Measurements from ENCODE around the gene SHLD1.
A peak's percentile ranks its signal among the peaks of the same experiment; 100 is the strongest.

Gene SHLD1

DNA sequence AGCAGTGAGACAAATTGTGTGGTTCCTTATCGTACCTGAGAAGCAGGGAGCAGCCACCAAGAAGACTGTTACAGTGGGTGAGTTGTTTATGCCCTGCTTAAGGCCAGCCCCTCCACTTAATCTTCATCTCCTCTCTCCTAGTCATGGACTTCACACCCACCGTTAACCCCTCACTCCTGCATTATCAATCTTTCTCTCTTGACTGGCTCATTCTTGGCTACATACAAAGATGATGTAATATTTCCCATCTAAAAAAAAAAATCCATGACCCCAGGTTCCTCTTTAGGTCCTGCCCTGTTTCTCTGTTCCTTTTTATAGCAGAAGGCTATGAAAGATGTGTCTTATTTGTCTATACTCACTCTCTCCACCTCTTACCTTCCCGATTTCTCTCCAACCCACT, 72.4 kb downstream of the SHLD1 start:
- DNase-seq = no peak

DNA sequence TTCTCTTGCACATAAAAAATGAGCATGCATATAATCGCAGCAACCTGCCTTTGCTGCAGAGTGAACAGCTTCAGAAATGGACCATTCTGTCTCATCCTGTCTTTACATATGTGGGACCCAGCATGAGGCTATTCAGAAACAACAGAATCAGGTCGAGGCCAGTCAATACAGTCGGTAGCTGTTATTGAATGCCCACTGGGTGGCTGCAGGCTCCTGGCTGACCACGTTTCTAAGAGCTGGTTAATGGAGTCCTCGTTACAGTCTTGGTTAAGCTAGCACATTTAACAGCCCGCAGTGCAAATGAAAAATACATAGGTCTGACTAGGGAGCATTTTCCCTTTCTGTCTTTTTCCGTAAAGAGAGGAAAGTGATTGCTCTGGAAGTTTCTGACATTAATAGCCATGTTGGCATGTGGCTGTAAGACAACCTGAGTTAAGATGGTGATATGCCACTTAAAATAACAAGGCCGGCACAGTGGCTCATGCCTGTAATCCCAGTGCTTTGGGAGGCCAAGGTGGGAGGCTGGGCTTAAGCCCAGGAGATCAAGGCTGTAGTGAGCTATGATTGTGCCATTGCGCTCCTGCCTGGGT, 75.0 kb downstream of the SHLD1 start:
- no peak for DNase-seq

DNA sequence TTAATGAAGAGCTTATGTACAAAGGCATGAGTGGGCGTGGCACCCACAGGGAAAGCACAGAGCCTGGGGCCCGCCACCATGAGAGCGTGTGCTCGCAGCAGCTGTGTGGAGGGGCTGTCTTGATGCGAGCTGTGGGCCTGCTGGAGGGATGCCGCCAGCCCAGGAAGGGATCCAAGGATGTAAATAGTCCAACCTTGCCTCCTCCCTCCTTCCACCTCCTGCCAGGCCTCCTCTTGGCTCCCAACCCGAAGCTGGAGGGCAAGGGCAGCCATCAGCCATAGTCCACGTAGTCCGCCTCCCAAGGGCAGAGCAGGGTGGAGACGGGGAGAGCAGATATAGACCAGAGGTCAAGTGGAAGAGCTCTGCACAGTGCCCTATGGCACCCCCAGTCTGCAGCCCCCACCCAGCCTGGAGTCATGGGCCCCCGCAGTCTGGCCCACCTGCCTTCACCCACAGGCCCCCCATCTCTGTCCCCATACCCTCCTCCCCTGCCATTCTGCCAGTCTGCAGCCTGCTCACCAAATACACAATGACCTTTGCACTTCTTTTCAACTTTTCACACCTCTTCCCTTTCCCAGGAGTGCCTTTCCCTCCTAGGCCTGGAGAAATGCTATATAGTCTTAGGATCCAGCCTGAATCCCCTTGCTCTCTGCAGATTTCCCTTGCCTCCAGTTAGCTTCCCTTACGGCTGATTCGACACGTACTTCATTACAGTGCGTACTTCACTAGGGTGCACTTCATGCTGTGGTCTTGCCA, 77.1 kb downstream of the SHLD1 start:
- DNase-seq = no peak

DNA sequence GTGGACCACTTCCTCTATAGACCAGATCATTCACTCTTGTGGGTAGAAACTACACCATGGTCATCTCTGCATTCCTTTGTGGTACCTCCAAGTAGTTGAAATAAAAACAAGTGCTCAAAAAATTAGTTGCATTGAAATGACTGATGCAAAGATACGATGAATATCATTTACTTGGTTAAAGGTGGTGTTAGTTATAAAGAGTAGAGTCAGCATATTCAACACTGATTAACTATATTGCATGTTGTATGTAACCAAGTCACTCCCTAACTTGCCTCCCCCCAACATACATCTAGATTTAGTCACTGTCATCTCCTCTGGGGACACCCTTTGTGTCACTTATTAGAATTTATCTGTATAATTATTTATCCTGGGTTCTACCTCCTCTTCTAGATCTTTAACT, 77.7 kb downstream of the SHLD1 start:
- DNase-seq = no peak

DNA sequence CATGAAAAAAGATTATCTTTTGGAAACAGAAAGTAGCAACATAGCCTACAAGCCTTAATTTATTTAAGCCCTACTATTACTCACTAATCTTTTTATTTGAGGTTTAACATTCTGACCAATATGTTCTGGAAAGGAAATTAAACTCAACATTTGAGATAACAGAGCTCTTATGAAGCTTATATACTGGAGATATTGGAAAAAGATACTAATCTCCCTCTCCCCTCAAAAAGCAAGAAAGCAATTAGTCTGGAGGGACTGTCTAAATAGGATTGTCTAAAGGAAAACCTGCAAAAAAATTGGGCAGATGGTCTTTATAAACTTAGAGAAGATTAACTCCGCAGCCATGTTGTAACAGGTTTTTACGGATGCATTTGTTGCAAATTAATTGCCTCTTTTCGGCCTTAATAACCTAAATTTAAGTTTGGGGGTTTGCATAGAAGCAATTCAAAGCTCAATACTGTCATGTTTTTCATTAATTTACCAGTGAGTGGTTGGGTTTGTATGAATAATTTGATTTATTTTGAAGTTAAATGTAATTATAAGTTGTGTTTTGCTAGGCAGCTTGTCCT, 79.1 kb downstream of the SHLD1 start:
- DNase-seq = no peak

DNA sequence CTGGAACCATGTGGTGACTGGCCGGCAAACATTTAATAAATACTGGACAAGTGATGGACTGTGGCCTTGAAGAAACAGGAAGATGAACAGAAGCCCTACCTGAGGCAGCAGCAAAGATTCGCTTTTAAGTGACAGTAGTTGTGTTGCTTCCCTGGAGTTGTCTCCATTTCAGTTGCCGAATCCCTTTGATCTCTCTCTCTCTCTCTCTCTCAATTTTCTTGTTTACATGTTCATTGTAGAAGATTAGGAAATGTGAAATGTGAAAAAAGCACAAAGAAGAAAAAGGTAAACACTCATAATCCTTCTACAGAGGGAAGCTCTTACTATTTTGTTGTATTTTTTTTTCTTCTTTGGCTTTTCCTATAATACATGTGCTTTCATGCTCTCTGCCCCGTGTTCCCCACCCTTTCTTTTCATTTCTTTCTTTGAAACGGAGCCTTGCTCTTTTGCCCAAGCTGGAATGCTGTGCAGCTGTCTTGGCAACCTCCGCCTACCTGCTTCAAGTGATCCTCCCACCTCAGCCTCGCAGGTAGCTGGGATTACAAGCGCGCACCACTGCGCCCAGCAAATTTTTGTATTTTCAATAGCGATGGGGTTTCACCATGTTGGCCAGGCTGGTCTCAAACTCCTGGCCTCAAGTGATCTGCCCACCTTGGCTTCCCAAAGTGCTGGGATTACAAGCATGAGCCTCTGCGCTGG, 81.5 kb downstream of the SHLD1 start:
- no peak for DNase-seq

DNA sequence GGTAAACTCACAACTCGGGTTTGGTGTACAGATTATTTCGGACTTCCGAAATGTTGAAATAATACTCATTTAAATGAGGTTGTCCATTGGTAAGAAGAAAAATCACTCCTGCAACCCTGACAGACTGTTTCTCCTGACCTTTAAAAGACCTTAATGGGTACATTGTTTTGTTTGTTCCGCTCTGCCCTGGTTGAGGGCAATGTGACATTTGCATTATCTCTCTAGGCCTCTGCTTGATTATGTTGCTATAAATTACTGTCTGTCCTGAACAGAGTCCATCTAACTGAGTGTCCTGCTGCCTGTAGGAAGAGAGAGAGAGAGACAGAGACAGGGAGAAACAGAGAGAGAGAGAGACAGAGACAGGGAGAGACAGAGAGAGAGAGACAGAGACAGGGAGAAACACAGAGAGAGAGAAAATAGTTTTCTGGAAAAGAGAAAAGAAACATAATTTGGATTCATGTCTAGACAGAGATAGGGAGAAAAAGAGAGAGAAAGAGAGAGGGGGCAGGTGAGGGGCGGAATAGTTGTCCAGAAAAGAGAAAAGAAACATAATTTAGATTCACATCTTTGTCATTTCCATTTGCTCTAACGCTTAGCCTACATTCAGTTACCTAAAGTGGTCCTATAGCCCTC, 83.2 kb downstream of the SHLD1 start:
- DNase-seq = no peak

DNA sequence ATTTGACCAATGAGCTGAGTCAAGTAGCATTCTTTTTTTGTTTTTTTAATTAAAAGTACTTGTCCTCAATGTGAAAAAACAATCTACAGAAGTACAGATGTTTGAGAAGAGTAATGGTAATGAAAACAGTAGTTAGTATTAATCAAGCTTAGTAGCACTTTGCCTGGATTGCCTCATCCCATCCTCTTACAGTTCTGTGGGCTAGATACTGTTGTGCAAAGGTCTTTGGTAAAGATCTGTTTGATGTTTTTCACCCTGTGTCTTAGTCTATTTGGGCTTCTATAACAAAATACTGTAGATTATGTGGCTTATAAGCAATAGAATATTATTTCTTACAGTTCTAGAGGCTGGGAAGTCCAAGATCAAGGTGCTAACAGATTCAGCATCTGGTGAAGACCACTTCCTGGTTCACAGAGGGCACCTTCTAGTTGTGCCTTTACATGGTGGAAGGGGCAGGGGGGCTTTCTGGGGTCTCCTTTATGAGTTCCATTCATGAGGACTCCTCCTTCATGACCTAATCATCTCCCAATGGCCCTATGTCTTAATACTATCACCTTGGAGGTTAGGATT, 84.3 kb downstream of the SHLD1 start:
- DNase-seq = no peak

DNA sequence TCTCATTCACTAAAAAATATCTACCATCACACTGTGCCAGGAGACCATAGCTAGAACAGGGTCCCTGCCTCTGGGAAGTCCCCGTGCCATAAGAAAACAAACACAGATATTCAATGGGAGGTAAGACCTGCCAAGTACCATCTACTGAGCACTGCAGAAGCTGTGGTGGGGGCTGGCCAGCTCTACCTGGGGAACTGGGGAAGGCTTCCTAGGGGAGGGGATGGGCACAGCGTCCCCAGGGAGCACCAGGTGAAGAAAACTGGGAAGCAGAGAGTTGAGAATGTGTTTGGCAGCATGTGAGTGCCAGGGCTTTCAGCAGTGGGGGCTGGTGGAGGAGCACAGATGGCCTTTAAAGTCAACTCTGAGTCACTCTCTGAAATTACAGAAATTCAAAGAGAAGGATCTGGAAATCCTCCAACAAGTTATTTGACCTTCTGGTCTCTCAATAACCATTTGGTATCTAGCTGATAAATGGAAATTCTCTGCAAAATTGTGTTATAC, 85.2 kb downstream of the SHLD1 start:
- no peak for DNase-seq

DNA sequence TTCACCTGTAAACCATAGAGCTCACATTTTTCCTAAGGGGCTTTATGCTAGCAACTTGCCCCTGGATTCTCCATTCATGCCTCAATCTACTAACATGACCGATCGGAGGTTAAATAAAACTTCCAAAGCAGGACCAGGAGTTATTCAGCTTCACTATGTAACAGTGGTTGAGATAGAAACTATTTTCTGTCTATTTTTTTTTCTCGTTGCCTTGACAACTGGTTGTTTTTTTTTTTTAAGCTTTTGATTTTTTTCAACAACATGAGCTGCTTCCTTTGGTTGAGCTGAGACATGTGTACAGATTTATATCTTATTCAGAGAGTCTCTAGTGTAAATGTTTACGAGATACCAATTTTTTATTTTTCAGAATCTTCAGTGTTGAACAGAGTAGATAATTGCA, 85.7 kb downstream of the SHLD1 start:
- no peak for DNase-seq

DNA sequence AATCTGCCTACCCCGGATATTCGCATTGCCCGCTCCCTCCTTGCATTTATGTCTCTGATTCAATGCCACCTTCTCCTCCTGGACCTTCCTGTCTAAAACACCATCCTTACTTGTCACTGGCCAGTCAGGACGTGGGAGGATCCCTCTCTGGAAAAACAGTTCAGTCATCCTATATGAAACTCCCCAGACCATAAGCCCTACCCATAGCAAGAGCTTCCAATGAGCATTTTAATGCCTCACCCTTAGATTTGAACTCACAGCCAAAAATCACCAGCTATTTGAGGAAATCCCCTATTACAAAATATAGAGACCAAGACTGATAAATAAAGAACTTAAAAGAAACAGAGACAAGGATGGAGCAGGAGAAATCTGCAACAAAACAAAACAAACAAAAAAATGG, 86.4 kb downstream of the SHLD1 start:
- DNase-seq = no peak

DNA sequence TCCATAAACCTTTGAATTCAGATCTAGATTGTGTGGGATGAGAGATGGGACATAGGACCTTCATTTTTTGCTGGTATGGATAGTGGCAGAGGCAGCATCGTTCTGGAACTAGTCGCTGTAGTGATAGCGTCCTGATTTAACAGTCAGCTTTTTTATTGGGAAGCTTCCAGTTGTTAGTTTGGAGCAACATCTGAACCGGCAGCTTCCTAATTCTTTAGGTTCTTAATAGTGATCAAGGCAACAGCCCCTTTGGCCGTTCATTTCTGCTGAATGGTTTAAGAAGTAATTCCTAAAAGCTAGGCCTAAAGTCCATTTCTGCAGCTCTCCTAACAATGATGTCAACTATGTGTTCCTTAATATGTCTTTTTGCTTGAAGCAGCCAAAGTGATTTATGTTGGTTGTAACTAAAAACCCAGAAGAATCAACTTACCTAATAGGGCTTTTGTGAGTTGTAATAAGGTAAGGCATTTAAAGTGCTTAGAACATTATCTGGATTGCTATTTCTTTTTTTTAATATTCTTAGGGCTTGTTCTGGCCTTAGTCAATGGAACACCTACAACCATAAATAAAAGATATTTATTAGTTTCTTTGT, 90.3 kb downstream of the SHLD1 start:
- no peak for DNase-seq

DNA sequence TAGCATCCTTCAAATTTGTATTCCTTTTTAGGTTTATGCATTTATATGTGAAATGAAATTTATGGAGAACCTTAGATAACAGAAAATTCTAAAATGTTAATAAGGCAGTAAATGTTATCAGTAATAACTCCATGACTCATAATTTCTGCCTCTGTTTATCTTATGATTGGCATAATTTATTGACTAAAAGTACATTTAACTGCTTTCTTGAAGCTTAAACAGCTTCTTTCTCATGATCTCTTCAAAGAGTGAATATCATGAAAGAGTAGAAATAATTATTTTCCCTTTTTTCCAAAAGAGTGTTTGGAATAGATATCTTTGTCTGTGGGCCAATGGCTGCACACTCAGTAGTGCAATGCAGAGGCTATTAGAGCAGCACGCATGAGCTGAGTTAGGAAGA, 91.3 kb downstream of the SHLD1 start:
- DNase-seq = no peak

DNA sequence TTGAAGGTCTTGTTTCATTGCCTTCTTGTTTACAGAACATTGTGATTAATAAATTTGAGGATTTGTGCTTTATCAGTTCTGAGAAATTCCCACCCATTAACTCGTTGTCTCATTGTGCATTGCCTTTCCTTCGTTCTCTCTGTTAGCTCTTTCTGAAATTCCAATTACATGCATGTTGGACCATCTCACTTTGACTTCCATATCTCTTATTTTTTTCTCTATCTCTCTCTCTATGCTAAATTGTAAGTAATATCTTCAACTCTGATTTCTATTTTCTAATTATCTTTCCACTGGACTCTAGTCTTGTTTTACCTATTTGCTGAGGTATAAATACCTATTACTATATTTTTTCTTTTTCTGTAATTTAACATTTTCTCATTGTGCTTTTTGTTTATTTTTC, 92.3 kb downstream of the SHLD1 start:
- no peak for DNase-seq

DNA sequence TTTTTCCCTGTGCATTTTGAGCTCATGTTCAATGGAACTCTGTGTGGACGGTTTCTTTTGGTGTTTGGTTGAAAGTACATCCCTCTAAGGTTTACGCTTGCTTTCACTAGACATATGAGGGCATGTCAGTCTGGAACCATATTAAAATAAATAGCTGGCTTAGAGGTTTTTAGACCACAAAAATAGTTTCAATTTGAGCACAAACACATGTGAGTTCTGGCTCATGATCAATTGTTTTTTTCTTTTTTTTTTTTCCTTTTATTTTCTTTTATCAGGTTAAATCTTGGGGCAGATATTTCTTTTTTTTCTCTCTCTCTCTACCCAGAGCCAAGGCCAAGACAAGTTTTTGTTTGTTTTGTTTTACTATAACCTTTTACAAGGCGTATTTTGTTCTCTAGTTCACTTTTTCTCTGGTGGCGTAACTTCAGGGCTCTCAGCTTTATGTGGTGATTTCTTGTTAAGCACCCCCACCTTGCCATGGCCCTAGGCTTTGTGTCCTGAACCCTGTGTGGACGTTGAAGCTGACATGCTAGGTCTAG, 92.9 kb downstream of the SHLD1 start:
- no peak for DNase-seq

DNA sequence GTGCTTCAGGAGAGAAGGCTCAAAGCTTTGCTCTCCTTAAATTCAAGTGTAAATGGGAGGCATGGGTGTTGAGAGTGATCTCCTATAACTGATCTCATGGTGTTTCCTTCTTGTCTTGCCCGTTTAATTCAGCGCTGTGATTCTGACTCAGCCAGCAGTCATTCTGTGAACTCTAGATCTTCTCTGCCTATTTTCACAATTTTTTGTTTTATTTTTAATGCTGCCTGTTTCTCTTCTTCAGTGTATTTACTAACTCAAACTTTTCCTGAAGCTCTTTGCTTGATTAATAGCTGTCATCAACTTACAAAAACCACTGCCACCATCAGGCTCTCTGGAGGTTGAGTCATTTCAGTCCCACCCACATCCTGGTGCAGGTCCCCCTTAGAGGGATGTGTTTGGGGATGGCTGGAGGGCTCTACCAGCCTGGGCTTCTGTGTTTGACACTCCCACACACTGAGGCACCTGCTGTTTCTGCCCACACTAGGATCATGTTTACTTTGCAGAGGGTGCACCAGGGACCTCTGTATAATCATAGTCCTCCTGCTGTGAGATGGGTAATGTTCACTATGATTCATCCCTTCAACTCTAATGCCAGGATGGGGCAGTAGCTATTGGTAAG, 94.0 kb downstream of the SHLD1 start:
- DNase-seq = no peak

DNA sequence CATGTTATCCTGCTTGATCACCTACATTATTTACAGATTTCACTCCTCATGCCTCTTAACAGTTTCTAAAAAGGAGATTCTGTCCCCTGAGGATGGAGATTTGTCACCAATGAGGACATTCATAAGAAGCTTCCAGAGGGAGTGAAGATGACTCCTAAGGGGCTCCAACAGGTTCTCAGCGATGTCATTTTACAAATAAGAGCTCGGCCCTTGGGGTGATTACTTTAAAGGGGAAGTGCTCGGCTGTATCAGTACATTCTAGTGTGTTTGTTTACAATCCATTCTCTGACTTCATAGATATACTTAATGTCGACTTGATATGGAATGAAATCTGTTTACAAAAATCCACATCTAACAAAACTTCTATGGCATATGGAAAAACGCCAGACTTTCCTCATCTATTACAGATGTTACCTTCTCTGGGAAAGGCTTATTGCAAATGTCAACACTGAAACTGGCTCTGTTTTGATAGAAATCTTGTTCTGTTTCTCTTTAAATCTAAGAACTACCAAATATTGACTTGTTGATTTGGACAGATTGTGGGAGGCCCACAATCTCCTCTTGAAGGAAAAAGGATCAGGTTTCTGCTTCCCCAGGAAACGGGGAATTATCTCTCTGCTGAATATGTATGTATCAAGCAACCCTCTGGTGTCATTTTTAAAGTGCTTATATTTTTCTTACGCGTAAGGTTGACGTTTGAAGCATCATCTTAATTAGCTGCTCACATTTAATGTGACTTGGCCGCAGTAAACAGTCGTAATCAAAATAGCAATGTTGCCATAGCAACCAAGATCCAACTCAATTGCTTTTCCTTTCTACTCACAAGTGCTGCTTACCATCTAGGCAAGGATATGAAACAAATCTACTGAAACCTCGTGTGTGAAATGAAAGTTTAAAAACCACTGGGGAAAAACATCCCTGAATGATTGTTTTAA, 95.7 kb downstream of the SHLD1 start:
- DNase-seq = peak; percentile 35

DNA sequence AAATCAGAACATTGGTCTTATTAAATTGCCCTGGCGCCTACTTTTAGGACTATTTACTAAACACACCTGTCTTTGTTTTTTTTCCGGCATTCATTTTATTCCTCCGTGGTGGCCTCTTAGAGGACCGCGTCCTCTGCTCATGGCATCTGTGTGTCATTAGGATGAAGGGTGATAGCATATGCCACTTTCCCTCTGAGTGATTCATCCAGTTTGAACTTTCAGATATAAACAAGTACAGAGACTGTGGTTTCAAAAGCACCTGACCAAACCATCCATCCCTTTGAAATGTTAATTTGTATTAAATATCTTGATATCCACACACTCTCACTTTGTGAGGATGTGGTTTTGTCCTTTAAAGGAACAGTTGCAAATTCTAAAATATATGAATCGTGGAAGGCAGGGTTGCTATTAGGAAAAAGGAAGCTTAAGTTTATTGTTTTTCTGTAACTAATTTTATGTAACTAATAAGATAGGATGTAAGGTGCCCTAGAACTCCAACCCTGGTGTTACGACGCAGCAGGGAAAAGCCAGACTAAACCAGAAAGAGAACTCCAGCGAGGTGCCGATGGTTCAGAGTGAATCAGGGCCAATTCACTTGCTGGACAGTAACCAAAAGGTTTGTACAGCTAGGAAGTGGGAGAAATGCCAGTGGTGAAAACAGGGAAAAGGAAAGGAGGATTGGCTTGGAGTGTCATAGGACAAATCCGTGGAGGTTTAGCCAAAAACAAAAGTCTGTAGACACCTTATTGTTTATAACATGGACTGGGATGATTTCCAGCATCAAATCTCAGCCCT, 98.7 kb downstream of the SHLD1 start:
- DNase-seq = no peak

DNA sequence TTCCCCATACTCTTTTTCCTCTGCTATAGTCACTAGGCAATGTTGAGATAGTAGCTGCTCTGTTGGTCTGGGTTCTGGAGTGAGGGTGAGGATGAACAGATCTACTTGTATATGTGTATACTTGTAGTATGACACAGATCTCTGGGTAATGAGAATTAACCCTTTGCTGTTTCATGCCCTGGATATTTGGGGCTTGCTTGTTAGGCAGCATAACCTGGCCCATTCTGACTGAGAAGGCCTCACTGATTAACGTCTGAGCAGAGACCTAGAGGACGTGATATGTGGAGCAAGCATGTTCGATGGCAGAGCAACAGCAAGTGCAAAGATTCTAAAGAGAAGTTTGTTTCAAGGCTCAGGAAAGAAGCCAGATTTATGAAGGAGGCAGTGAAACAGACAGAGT, 105.7 kb downstream of the SHLD1 start:
- DNase-seq = no peak

DNA sequence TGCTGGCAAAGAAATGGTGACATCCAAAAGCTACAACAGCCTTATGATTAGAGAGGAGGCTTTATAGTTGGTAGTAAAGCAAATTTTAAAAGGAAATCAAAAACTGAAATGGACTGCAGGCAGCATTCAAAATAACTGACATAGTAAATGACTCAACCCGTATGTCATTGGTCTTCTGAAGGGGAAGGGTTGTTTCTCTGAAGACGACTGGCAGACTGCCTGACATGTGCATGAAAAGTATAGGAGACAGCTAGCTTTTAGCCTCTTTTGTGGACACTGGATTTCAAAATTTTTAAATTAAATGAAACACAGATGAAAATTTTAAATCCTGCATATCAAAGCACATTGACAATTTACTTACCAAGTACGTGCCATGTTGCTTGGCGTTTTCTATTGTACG, 109.4 kb downstream of the SHLD1 start:
- no peak for DNase-seq

All from DMS79 treated with DMSO at 0.1 percent for 48 hours (cell line).